Measurements from ENCODE around the gene SLIT3.

Gene SLIT3

GRCh38 chr5:168920019-168920810, 380.7 kb downstream of the SLIT3 start:
- Histone ChIP-seq H3K9ac (ENCODE audit: low read depth, low read length) (no peak overlapping the region), H3K36me3 (ENCODE audit: insufficient read depth, low read length) (no peaks in the 10 kb centered on the region)
- WGBS, result 68% methylated on average over 14 of the region's 14 CpGs

DNA sequence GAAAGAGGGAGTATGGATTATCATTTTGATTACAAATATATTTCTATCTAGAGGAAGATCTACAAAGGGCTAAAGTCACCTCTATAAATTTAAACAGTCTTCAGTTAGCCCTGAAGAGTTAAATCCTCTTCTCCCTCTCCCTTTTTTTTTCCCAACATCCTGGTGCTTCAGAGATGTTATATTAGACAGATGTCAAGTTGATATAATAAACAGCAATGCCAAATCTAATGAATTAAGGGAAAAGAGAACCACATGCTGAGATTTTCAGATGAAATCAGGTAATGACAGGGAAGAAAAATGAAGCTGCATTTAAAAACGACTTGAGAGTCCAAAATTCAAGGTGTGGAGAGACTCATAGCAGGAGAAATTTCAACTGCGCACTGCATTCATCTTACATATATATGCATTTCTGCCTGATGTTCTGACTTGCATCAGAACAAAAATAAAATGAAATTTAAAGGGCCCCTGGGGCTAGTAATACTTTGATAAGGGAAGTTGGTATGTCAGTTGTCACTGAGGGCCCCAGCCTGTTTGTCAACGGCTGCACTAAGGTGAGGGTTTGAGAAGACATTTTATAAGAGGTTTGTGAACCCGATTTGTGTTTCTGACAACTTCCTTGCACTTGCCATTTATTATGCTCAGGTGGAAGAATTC, 382.9 kb downstream of the SLIT3 start:
- peaks cover 2% of the 10 kb centered on the region; the same call in 1 of the 2 replicates for H3K4me1 ChIP-seq (ENCODE audit: insufficient read depth, low read length)
- H3K27ac ChIP-seq (ENCODE audit: low read depth, low read length), result no peak overlapping the region
- no peaks in the 10 kb centered on the region for H3K36me3 ChIP-seq (ENCODE audit: insufficient read depth, low read length)
- no peaks in the 10 kb centered on the region; the same call in 1 of the 2 replicates for H3K27me3 ChIP-seq (ENCODE audit: insufficient read depth, low read length)
- H3K4me3 ChIP-seq (ENCODE audit: low read length), result no peak overlapping the region
- H3K9ac ChIP-seq (ENCODE audit: low read depth, low read length), result no peak overlapping the region
- WGBS, result 84% methylated on average over 4 of the region's 4 CpGs
- no peaks in the 10 kb centered on the region for H3K9me3 ChIP-seq (ENCODE audit: insufficient read depth, low read depth, low read length)

More at GRCh38 chr5:168920019-168920810, 380.7 kb downstream of the SLIT3 start:
- H3K27me3 ChIP-seq (ENCODE audit: insufficient read depth, low read length), result no peaks in the 10 kb centered on the region; the same call in 1 of the 2 replicates
- H3K27ac ChIP-seq (ENCODE audit: low read depth, low read length), result no peak overlapping the region
- no peaks in the 10 kb centered on the region for H3K9me3 ChIP-seq (ENCODE audit: insufficient read depth, low read depth, low read length)
- H3K4me1 ChIP-seq (ENCODE audit: insufficient read depth, low read length), result peaks cover 2% of the 10 kb centered on the region; the same call in 1 of the 2 replicates
- H3K4me3 ChIP-seq (ENCODE audit: low read length), result no peak overlapping the region

GRCh38 chr5:168916852-168917251, 384.1 kb downstream of the SLIT3 start:
- H3K4me3 ChIP-seq (ENCODE audit: low read length), result no peak overlapping the region
- no peaks in the 10 kb centered on the region for H3K9me3 ChIP-seq (ENCODE audit: insufficient read depth, low read depth, low read length)
- no peak overlapping the region for H3K9ac ChIP-seq (ENCODE audit: low read depth, low read length)
- H3K27me3 ChIP-seq (ENCODE audit: insufficient read depth, low read length), result no peaks in the 10 kb centered on the region; the same call in 1 of the 2 replicates
- no peak overlapping the region for H3K27ac ChIP-seq (ENCODE audit: low read depth, low read length)
- H3K4me1 ChIP-seq (ENCODE audit: insufficient read depth, low read length), result peaks cover 2% of the 10 kb centered on the region; the same call in 1 of the 2 replicates
- H3K36me3 ChIP-seq (ENCODE audit: insufficient read depth, low read length), result no peaks in the 10 kb centered on the region
- 85% methylated on average over 4 of the region's 6 CpGs for WGBS

- no peak overlapping the region for H3K27ac ChIP-seq (ENCODE audit: low read depth, low read length)
- no peaks in the 10 kb centered on the region for H3K36me3 ChIP-seq (ENCODE audit: insufficient read depth, low read length)
- H3K9me3 ChIP-seq (ENCODE audit: insufficient read depth, low read depth, low read length), result no peaks in the 10 kb centered on the region
- WGBS, result 46% methylated on average over 5 of the region's 5 CpGs
- H3K4me1 ChIP-seq (ENCODE audit: insufficient read depth, low read length), result peaks cover 2% of the 10 kb centered on the region; the same call in 1 of the 2 replicates
- no peak overlapping the region for H3K9ac ChIP-seq (ENCODE audit: low read depth, low read length)
- no peaks in the 10 kb centered on the region; the same call in 1 of the 2 replicates for H3K27me3 ChIP-seq (ENCODE audit: insufficient read depth, low read length)
- H3K4me3 ChIP-seq (ENCODE audit: low read length), result no peak overlapping the region
Observed at GRCh38 chr5:168916266-168916665, 384.7 kb downstream of the SLIT3 start.

GRCh38 chr5:168914491-168914890, 386.4 kb downstream of the SLIT3 start:
- Histone ChIP-seq H3K9ac (ENCODE audit: low read depth, low read length) (no peak overlapping the region), H3K27me3 (ENCODE audit: insufficient read depth, low read length) (no peaks in the 10 kb centered on the region), H3K4me3 (ENCODE audit: low read length) (no peak overlapping the region), H3K9me3 (ENCODE audit: insufficient read depth, low read depth, low read length) (no peaks in the 10 kb centered on the region), H3K36me3 (ENCODE audit: insufficient read depth, low read length) (no peaks in the 10 kb centered on the region), H3K27ac (ENCODE audit: low read depth, low read length) (no peak overlapping the region), H3K4me1 (ENCODE audit: insufficient read depth, low read length) (peaks cover 2% of the 10 kb centered on the region; the same call in 1 of the 2 replicates)
- 93% methylated on average over 5 of the region's 5 CpGs for WGBS

DNA sequence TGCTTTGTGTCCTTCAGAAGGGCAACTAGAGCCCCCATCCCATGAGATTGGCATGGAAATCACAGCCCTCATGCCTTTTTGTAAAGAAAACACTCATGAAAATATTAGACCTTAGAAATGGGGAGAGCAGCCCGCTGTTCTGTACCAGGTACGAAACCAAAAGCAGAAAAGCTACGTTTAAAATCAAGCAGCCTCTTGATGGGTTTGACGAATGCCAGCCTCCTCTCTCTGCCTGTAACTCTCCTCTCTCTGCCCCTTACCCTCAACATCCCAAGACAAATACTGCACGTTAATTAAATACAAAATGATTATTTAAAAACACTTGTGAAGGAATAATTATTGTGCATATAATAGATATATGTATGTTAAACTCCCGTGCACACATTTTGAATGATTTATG, 390.1 kb downstream of the SLIT3 start:
- Histone ChIP-seq H3K27ac (ENCODE audit: low read depth, low read length) (no peak overlapping the region), H3K9me3 (ENCODE audit: insufficient read depth, low read depth, low read length) (no peaks in the 10 kb centered on the region), H3K4me1 (ENCODE audit: insufficient read depth, low read length) (no peaks in the 10 kb centered on the region; the same call in 1 of the 2 replicates), H3K36me3 (ENCODE audit: insufficient read depth, low read length) (no peaks in the 10 kb centered on the region), H3K27me3 (ENCODE audit: insufficient read depth, low read length) (no peaks in the 10 kb centered on the region), H3K9ac (ENCODE audit: low read depth, low read length) (no peak overlapping the region), H3K4me3 (ENCODE audit: low read length) (no peak overlapping the region)
- WGBS, result 94% methylated on average over 4 of the region's 6 CpGs

DNA sequence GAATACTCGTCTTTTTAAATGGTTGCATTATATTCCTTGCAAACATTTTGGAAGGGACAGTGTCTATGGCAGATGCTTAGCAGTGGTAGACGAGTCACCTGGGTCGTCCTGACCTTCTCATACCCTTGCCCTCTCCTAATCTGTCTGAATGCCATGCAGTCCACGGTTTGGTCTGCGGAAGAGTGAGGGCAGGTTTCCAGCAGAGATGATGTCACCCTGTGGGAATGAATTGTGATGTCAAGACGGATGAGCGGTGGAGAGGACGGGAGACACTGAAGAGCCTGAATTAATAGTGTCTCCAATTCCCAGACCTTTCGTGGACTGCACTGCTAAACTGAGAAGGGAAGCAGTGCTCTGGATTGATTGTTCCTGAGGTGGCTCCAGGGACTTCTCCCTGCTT, 392.7 kb downstream of the SLIT3 start:
- H3K36me3 ChIP-seq (ENCODE audit: insufficient read depth, low read length), result no peaks in the 10 kb centered on the region
- H3K9me3 ChIP-seq (ENCODE audit: insufficient read depth, low read depth, low read length), result no peaks in the 10 kb centered on the region
- no peaks in the 10 kb centered on the region for H3K27me3 ChIP-seq (ENCODE audit: insufficient read depth, low read length)
- H3K4me1 ChIP-seq (ENCODE audit: insufficient read depth, low read length), result no peaks in the 10 kb centered on the region; the same call in 1 of the 2 replicates
- WGBS, result 83% methylated on average over 9 of the region's 9 CpGs
- no peak overlapping the region for H3K27ac ChIP-seq (ENCODE audit: low read depth, low read length)
- no peak overlapping the region for H3K4me3 ChIP-seq (ENCODE audit: low read length)
- no peak overlapping the region for H3K9ac ChIP-seq (ENCODE audit: low read depth, low read length)

DNA sequence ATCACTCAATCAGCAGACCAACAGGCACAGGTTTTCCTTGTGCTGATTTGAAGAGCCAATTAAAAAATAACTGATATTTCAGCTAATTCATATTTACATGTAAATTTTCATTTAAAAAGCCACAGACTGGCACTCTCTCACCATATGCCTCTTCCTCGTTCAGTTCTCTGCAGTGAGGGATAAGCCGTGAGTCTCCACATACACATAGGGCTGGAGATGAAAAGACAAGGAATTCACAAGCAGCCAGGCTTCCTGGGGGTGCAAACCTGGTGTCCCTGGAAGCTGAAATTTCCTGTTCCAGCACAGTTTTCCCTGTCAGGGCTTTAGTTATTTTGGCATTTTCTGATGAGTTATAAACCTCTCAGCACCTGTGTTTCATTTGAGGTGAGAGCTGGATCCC, 397.9 kb downstream of the SLIT3 start:
- WGBS, result 88% methylated on average over 2 of the region's 2 CpGs
- Histone ChIP-seq H3K27ac (ENCODE audit: low read depth, low read length) (no peak overlapping the region), H3K36me3 (ENCODE audit: insufficient read depth, low read length) (no peaks in the 10 kb centered on the region), H3K4me3 (ENCODE audit: low read length) (no peak overlapping the region), H3K27me3 (ENCODE audit: insufficient read depth, low read length) (no peaks in the 10 kb centered on the region), H3K9ac (ENCODE audit: low read depth, low read length) (no peak overlapping the region), H3K9me3 (ENCODE audit: insufficient read depth, low read depth, low read length) (no peaks in the 10 kb centered on the region), H3K4me1 (ENCODE audit: insufficient read depth, low read length) (no peaks in the 10 kb centered on the region; the same call in 1 of the 2 replicates)

DNA sequence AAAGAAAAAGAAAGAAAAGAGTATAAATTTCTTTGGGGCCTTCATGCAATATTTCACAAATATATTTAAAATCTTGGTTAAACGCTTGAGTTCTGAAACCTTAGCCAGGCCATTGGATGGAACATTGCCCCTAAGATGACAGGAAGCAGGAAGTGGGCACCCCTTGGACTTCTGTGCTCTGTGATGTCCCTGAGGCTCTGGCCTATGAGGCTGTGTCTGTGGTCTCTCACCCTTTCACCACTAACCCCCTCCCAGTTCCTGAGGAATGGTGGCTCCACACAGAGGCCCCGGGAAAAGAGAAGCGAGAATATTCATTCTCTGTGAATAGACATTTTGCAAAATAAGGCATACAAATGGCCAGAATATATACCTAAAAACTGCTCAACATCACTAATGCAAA, 401.3 kb downstream of the SLIT3 start:
- no peak overlapping the region for H3K27ac ChIP-seq (ENCODE audit: low read depth, low read length)
- no peak overlapping the region for H3K9ac ChIP-seq (ENCODE audit: low read depth, low read length)
- H3K36me3 ChIP-seq (ENCODE audit: insufficient read depth, low read length), result no peaks in the 10 kb centered on the region
- H3K4me1 ChIP-seq (ENCODE audit: insufficient read depth, low read length), result no peaks in the 10 kb centered on the region
- 98% methylated on average over 3 of the region's 3 CpGs for WGBS
- no peaks in the 10 kb centered on the region for H3K27me3 ChIP-seq (ENCODE audit: insufficient read depth, low read length)
- H3K9me3 ChIP-seq (ENCODE audit: insufficient read depth, low read depth, low read length), result no peaks in the 10 kb centered on the region
- H3K4me3 ChIP-seq (ENCODE audit: low read length), result no peak overlapping the region

- Histone ChIP-seq H3K36me3 (ENCODE audit: insufficient read depth, low read length) (no peaks in the 10 kb centered on the region), H3K27me3 (ENCODE audit: insufficient read depth, low read length) (no peaks in the 10 kb centered on the region), H3K27ac (ENCODE audit: low read depth, low read length) (no peak overlapping the region), H3K9me3 (ENCODE audit: insufficient read depth, low read depth, low read length) (no peaks in the 10 kb centered on the region), H3K4me3 (ENCODE audit: low read length) (no peak overlapping the region), H3K4me1 (ENCODE audit: insufficient read depth, low read length) (no peaks in the 10 kb centered on the region), H3K9ac (ENCODE audit: low read depth, low read length) (no peak overlapping the region)
- WGBS, result 95% methylated on average over 4 of the region's 4 CpGs
Observed at GRCh38 chr5:168899264-168899663, 401.7 kb downstream of the SLIT3 start.

DNA sequence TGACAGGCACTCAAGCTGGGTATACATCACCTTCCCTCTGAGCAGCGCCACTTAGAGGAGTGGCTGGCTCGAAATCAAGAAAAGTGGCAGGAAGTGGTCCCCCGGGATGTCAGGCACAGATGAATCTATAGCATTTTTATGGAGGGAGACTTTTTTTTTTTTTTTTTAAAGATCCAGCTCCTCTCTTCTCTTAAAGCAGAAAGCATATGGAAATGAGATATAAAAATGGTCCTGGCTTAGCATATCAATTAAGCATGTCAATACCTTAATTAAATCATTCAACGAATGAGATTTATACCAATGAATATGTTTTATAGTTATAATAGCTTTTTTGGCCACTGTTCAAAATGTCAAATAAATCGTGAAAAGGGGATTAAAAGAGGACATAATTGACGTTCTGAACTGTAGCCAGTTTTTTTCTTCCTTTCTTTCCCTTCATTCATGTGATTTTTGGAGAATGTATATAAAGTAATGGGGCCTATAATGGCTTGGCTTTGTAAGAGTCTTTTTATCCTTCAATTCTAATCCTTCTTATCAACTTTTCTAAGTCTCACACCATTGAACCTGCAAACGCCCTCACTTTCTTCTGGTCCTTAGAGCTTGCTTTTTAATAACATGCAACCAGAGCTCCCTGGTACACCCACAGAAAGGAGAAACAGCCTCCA, 402.6 kb downstream of the SLIT3 start:
- Histone ChIP-seq H3K9ac (ENCODE audit: low read depth, low read length) (no peak overlapping the region), H3K4me3 (ENCODE audit: low read length) (no peak overlapping the region), H3K4me1 (ENCODE audit: insufficient read depth, low read length) (no peaks in the 10 kb centered on the region), H3K9me3 (ENCODE audit: insufficient read depth, low read depth, low read length) (no peaks in the 10 kb centered on the region), H3K27ac (ENCODE audit: low read depth, low read length) (no peak overlapping the region), H3K27me3 (ENCODE audit: insufficient read depth, low read length) (no peaks in the 10 kb centered on the region), H3K36me3 (ENCODE audit: insufficient read depth, low read length) (no peaks in the 10 kb centered on the region)
- 88% methylated on average over 6 of the region's 7 CpGs for WGBS
